GM21515 (cell line): Measurements from ENCODE around the gene LUZP1.

ENCODE experiments used
- ATAC-seq: cut with Tn5 transposase; IDR thresholded peaks from one replicate; pipeline ENCODE4 v1.9.1; 2021; ENCODE audit not compliant: unreplicated experiment

LUZP1 gene

DNA sequence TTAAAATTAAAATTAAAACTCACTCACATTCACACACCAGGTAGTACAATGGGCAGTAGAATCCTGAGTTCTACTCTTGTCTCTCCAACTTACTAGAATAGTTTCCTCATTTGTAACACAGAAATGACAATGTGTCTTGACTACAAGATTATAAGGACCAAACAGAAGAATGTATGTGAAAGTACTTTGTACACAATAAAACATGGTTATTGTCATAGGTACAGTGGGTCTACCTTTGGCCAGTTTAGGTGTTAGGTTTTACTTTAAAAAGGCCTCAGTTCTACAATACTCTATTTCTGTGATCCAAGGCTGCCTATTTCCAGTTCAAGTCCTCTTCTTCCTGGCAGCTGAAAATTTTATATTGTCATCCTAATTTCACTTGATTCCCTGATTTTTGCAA, 50.2 kb downstream of the LUZP1 start:
- ATAC-seq = no peak

GRCh38 chr1:23116921-23117699, 51.5 kb downstream of the LUZP1 start:
- no peak for ATAC-seq

DNA sequence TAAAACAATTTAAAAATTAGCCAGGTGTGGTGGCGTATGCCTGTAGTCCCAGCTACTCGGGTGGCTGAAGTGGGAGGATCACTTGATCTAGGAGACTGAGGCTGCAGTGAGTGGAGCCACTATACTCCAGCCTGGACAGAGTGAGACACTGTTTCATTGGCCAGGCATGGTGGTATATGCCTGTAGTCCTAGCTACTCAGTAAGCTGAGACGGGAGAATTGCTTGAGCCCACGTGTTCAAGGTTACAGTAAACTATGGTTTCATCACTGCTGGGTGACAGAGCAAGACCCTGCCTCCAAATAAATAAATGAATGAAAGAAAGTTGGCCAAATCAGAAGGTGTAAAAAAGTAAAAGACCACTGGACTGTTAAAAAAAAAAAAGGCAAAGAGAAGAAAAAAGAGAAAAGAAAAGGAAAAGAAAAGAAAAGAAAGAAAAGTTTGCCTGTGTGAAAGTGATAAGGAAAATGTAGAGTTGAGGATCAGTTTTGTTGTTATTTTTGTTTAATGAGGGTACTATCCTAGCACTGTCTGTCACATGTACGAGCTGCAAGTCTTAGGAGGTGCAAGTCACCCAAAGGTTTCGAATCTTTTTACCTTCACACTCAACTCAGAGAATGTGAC, 52.3 kb downstream of the LUZP1 start:
- no peak for ATAC-seq

DNA sequence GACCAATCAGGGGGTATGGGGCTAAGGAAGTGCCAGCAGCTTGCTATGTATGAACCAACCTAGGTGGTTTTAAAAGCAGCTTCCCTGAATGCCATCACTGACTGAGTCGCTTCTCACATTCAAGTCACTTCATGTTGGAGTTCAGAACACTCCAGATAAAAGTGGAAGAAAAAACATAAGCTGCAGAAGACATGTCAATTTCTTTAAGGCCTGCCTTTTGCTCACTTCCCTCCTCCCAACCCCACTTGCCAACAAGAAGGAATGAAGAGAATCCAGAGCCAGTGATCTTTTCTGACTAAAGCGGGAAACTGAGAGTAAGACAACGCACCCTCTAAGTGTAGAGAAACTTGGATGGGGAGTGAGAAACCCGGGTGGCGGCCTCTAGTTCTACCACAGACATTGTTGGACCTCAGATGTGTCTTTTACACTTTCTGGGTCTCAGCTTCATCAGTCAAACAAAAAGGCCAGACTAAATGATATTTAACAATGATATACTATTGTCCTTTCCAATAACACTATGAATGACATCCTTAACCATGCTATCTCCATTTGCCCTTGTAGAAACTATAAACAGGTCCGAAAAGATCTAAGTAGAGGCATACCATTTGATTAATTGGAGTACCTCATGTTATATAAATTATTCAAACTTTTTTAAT, 54.1 kb downstream of the LUZP1 start:
- ATAC-seq = no peak

GRCh38 chr1:23111600-23112535, 56.8 kb downstream of the LUZP1 start:
- no peak for ATAC-seq

DNA sequence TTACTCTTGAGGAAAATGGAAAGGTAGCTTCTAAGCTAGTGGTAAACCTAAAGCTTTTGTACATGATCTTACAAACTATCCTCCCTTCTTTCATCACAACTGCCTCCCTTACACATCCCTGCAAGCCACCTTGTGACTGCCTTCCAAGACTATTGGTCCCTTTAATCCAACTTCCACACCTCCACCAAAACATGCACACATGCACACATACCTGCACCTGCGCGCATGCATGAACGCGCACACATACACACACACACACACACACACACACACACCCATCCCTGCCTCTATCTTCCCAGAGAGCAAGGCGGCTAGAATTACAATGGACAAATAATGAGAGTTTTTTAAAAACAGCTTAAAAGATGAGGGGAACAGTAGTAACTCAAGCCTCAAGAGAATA, 58.3 kb downstream of the LUZP1 start:
- ATAC-seq = no peak

DNA sequence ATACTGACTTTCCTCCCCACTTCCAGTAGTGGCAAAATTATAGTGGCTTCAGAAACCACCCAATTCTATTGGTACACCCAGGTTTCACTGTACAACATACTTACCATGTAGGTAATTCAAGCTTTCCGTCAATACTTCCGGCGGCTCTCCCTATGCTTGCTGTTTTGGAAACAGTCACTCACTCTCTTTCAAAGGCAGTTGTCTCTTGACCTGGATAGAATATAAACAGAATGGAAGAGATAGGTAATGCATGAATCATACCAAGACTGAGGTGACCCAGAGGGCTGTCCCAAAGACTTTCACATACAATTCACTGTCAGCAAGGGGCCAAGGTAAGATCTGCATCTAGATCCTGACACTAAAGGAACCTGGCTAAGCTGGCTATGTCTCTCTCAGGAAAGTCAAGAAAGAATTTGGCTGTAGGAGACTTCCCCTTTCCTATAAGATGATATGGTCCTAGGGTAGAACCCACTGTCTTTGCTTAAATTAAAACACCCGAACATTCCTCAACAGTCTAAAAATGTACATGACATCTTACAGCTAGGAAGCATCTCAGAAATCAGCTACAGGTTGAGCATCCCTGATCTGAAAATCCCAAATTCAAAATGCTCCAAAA, 59.6 kb downstream of the LUZP1 start:
- no peak for ATAC-seq

GRCh38 chr1:23103001-23103889, 65.4 kb downstream of the LUZP1 start:
- ATAC-seq = no peak

DNA sequence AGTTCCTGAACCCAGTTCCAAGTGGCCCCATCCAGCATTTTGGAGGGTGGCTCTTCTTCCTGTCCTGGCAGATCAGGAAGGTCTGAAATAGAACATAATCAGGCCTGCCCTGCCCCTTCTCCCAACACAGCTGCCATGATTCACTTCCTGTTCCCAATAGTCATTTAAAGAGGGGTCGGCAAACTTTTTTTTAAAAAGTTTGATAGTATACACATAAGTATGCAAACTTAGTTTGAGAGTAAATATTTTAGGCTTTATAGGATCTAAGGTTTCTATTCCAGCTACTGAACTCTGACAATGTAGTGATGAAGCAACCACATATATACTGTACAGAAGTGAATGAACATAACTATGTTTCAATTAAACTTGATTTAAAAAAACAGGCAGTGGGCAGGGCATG, 66.4 kb downstream of the LUZP1 start:
- no peak for ATAC-seq

- no peak for ATAC-seq
These were observed 66.8 kb downstream of the LUZP1 start for GRCh38 chr1:23101887-23102286.

GRCh38 chr1:23101101-23101827, 67.4 kb downstream of the LUZP1 start:
- ATAC-seq = no peak

DNA sequence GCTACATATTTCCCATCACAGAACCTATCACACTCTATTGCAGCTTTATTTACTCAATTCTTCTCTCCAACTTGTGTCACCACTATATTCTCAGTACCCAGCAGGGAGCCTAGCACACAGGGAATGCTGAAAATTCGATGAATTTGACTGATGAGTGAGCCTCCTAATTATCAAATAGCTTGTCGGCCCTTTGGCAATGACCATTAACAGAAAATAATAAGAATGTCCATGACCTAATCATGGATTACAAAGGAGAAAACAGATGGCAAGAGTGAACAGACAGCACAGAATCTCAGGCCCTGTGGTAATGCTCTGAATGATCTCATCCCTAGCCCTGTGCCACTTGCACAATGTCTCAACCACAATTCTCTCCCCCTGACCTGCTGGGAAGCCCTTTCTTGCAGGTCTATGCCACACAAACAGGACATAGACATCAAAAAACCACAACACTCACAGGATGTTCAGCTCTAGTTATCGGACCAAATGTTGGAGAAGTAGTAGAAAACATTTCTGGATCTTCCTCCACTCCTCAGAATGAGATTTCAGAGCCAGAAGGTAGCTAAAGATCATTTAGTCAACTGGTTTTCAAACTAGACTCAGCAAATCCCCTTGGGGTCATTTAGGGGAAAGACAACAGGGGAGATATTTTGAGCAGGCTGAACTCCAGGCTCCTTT, 68.4 kb downstream of the LUZP1 start:
- no peak for ATAC-seq

DNA sequence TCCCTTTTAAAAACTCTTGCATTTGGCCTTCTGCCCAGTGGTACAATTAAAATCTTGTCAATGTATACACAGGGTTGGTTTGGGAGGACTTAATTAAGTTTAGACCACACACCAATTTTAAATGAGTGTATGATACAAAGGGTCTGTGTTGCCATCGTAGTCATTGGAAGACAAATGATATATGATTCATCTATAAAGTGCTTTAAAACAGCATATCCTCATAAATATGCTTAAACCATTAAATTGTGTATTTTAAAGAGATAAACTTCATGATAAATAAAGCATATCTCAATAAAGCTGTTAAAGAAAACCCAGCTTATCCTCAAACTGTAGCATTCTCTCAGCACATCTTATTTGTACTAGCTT, 69.5 kb downstream of the LUZP1 start:
- no peak for ATAC-seq

GRCh38 chr1:23098463-23099170, 70.0 kb downstream of the LUZP1 start:
- ATAC-seq = no peak

GRCh38 chr1:23097316-23097715, 71.3 kb downstream of the LUZP1 start:
- no peak for ATAC-seq

DNA sequence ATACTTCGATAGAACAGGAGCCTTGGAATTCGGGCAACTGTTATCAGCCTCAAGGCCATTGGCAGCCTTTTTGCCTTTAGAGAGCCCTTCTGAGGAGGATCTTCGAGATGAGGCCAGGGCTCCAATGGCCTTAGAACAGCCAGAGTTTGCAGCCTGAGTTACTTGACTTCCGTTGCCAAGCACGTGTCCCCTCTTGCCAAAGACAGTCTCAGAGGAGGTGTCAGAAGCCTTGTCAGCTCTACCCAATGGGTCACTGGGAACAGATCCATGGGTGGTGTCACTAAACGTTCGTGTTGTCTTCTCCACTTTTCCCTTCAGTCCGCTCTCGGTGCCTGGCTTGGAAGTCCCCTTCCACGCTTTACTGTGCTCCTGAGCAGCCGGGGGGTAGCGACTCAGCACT, 76.2 kb downstream of the LUZP1 start:
- ATAC-seq = no peak

GRCh38 chr1:23091545-23091944, 77.1 kb downstream of the LUZP1 start:
- no peak for ATAC-seq

GRCh38 chr1:23090056-23090455, 78.6 kb downstream of the LUZP1 start:
- no peak for ATAC-seq
